ENCODE data around the gene PCDHA4.
"Not testable (repeated sequence)": the region's sequence is repeated elsewhere in the genome, so short reads cannot be mapped to it uniquely, and the experiment has no call there.

Gene PCDHA4

DNA sequence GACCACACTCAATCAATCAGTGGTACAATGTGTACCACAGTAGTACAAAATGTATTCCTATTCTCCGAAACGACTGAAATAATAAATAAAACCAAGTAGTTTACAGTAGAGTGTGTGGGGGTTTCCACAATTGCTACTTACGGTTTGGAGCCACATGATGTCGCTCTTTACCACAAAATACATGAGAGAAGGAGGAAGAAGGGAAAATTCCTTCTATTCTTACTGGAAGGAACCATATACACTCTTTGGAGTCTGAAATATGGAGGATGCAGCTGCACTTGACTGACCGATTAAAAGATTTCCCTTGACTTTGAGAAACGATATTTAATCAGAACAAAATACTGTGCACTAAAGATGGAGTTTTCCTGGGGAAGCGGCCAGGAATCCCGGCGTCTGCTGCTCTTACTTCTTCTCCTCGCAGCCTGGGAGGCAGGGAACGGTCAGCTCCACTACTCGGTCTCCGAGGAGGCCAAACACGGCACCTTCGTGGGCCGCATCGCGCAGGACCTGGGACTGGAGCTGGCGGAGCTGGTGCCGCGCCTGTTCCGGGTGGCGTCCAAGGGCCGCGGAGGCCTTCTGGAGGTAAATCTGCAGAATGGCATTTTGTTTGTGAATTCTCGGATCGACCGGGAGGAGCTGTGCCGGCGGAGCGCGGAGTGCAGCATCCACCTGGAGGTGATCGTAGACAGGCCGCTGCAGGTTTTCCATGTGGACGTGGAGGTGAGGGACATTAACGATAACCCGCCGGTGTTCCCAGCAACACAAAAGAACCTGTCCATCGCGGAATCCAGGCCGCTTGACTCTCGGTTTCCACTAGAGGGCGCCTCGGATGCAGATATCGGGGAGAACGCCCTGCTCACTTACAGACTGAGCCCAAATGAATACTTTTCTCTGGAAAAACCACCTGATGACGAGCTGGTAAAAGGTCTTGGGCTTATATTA, at the start of gene PCDHA4:
Gene PCDHA4, plus strand, starts transcription at position 235 of the 942 bp plus-strand sequence.
- peak; percentile 27 for DNase-seq (ENCODE audit: low spot score)

GRCh38 chr5:140764177-140764973, 42.5 kb upstream of the PCDHA4 start:
- no peak for DNase-seq (ENCODE audit: low spot score)

DNA sequence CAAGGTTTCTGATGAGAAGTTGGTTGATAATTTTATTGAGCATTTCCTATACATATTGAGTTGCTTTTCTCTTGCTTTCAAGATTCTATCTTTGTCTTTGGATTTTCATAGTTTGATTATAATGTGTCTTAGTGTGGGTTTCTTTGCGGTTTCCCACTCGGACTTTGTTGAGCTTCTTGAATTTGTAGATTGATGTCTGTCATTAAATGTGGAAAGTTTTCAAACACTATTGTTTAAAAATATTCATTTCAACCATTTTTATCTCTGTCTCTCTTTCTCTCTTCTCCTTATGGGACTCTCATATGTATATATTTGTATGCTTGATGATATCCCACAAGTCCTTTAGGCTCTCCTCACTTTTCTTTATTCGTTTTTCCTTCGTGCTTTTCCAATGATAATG, 39.4 kb upstream of the PCDHA4 start:
- DNase-seq (ENCODE audit: low spot score): no peak

- DNase-seq (ENCODE audit: low spot score): no peak
These were observed 26.4 kb upstream of the PCDHA4 start for GRCh38 chr5:140780512-140780911.

- peak; percentile 57 for DNase-seq (ENCODE audit: low spot score)
These were observed 20.8 kb upstream of the PCDHA4 start, which contains the start of gene PCDHA1 for GRCh38 chr5:140785905-140786686. Gene PCDHA1, plus strand, starts transcription at chr5:140786140.

- not testable (repeated sequence) for DNase-seq (ENCODE audit: low spot score)
These were observed 19.4 kb upstream of the PCDHA4 start for GRCh38 chr5:140787422-140787821.

GRCh38 chr5:140787849-140788504, 18.9 kb upstream of the PCDHA4 start:
- DNase-seq (ENCODE audit: low spot score): not testable (repeated sequence)

DNA sequence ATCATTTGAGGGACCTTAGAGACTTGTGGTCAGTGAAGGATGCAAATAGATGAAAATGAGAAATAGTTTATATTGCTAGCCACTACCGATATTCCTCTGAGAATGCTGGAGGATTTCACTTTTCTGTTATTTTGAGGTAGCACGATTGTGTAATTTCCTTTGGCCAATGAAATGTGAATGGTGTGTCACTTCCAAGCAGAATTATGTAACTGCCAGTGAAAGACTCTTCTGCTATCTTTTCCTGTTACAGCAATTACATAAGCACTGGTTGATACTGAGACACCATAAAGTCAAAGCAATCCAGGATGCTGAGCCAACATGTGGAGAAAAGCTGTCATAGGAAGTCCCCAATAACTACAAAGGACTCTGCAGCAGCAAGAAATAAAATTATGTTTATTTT, 15.8 kb upstream of the PCDHA4 start:
- peak; percentile 30 for DNase-seq (ENCODE audit: low spot score)

DNA sequence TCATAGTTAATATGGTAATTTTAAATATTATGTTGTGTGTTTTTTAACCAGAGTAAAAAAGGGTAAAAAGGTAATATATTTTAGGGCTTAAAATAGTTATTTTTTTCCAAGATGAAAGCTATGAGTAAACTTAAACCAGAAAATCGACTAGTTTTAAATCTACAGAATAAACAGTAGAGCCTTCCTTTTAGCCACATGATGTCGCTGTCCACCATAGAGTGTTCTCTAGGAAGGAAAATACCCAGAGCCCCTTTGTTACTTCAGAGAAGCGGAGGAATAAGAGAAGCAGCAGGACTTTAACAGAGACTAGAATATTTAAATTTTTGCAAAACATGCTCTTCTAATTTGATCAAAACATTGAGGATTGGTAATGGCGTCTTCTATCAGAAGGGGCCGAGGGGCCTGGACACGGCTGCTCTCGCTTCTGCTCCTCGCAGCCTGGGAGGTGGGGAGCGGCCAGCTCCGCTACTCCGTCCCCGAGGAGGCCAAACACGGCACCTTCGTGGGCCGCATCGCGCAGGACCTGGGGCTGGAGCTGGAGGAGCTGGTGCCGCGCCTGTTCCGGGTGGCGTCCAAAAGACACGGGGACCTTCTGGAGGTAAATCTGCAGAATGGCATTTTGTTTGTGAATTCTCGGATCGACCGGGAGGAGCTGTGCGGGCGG, 12.1 kb upstream of the PCDHA4 start, which contains the start of gene PCDHA2:
Gene PCDHA2, plus strand, starts transcription at position 258 of the 664 bp plus-strand sequence.
- peak; percentile 9 for DNase-seq (ENCODE audit: low spot score)

GRCh38 chr5:140795259-140795641, 11.6 kb upstream of the PCDHA4 start:
- peak; percentile 38 for DNase-seq (ENCODE audit: low spot score)

DNA sequence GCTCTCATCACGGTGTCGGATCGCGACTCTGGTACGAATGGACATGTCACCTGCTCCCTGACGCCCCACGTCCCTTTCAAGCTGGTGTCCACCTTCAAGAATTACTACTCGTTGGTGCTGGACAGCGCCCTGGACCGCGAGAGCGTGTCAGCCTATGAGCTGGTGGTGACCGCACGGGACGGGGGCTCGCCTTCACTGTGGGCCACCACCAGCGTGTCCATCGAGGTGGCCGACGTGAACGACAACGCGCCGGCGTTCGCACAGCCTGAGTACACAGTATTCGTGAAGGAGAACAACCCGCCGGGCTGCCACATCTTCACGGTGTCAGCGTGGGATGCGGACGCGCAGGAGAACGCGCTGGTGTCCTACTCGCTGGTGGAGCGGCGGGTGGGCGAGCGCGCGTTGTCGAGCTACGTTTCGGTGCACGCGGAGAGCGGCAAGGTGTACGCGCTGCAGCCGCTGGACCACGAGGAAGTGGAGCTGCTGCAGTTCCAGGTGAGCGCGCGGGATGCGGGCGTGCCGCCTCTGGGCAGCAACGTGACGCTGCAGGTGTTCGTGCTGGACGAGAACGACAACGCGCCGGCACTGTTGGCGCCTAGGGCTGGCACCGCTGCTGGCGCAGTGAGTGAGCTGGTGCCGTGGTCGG, 10.7 kb upstream of the PCDHA4 start:
- not testable (repeated sequence) for DNase-seq (ENCODE audit: low spot score)

GRCh38 chr5:140796718-140797095, 10.2 kb upstream of the PCDHA4 start:
- DNase-seq (ENCODE audit: low spot score): no peak

DNA sequence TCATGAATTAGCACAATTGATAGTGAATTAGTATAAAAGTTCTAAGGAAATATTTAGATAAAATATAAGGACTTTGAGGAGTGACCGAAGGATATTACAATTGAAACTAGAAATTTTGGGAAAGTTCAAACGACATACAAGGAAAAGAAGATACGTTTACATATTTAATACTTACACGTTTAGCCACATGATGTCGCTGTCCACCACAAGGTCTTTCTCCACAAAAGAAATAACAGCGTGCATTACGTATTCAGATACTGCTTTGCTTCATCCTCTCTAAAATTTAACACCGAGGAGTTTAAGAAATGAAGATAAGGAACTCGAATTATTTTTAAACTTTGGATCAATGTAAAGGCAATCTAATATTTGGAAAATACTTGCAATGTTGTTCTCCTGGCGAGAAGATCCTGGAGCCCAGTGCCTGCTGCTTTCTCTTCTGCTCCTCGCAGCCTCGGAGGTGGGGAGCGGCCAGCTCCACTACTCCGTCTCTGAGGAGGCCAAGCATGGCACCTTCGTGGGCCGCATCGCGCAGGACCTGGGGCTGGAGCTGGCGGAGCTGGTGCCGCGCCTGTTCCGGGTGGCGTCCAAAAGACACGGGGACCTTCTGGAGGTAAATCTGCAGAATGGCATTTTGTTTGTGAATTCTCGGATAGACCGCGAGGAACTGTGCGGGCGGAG, 5.9 kb upstream of the PCDHA4 start, which contains the start of gene PCDHA3:
Gene PCDHA3, plus strand, starts transcription at position 242 of the 678 bp plus-strand sequence.
- peak; percentile 47 for DNase-seq (ENCODE audit: low spot score)

- no peak for DNase-seq (ENCODE audit: low spot score)
These were observed 5.4 kb upstream of the PCDHA4 start for GRCh38 chr5:140801494-140801841.

GRCh38 chr5:140802381-140802780, 4.5 kb upstream of the PCDHA4 start:
- not testable (repeated sequence) for DNase-seq (ENCODE audit: low spot score)

DNA sequence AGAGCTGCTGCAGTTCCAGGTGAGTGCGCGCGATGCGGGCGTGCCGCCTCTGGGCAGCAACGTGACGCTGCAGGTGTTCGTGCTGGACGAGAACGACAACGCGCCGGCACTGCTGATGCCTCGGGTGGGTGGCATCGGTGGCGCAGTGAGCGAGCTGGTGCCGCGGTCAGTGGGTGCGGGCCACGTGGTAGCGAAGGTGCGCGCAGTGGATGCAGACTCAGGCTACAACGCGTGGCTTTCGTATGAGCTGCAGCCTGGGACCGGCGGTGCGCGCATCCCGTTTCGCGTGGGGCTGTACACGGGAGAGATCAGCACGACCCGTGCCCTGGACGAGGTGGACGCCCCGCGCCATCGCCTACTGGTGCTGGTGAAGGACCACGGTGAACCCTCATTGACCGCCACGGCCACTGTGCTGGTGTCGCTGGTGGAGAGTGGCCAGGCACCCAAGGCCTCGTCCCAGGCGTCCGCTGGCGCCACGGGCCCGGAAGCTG, 4.0 kb upstream of the PCDHA4 start:
- DNase-seq (ENCODE audit: low spot score): no peak

GRCh38 chr5:140808241-140808888, 1.5 kb downstream of the PCDHA4 start:
- DNase-seq (ENCODE audit: low spot score): not testable (repeated sequence)

DNA sequence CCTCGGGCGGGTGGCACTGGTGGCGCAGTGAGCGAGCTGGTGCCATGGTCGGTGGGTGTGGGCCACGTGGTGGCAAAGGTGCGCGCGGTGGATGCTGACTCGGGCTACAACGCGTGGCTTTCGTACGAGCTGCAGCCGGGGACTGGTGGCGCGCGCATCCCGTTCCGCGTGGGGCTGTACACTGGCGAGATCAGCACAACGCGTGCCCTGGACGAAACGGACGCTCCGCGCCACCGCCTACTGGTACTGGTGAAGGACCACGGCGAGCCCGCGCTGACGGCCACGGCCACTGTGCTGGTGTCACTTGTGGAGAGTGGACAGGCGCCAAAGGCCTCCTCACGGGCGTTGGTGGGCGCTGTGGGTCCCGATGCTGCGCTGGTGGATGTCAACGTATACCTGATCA, 2.0 kb downstream of the PCDHA4 start:
- DNase-seq (ENCODE audit: low spot score): no peak

Measured in RKO (cell line).